Caco-2 (cell line): ENCODE results near the gene FBXL16. TPM values are rescaled to one million over a fixed set of nuclear protein-coding genes. Genes with fewer than 3 reads are reported as not detected.
"Not testable (repeated sequence)": the region's sequence is repeated elsewhere in the genome, so short reads cannot be mapped to it uniquely, and the experiment has no call there.

Source experiments
- BruUV-seq: library from RNA; stranded (reverse); fragments of 400-500 nt; replicated peaks from 2 replicates; lab custom pipeline; 2021; lab: Mats Ljungman, UMichigan
- CTCF ChIA-PET: fragments of 300-600 bp; sonication (Branson Sonifier 250); formaldehyde crosslinking; loops from one replicate; lab custom pipeline; 2022; ENCODE audit warnings: antibody characterized with exemption; lab: Charles Lee
- POLR2A ChIA-PET: fragments of 300-600 bp; sonication (Branson Sonifier 250); formaldehyde crosslinking; loops from one replicate; lab custom pipeline; 2022; ENCODE audit warnings: antibody characterized with exemption; lab: Charles Lee
- DNase-seq, 2 experiments: peaks; one replicate each; pipeline versions ENCODE4 v3.0.0 to v3.0.0-alpha.2; 2020 to 2022
- H3K27me3 ChIP-seq: replicated peaks from 2 replicates; pipeline ENCODE4 v1.6.0; 2011; ENCODE audit warnings: low read length; ENCODE audit not compliant: control insufficient read depth, insufficient read depth
- H3K36me3 ChIP-seq: 2 replicates; pipeline ENCODE4 v1.5.1; 2011; ENCODE audit warnings: low read length; ENCODE audit not compliant: control insufficient read depth, insufficient read depth
- H3K4me1 ChIP-seq: fragments of 250-450 bp; sonication (Bioruptor Pico); 2 replicates; pipeline ENCODE4 v1.5.1; 2020; ENCODE audit warnings: mild to moderate bottlenecking
- H3K4me3 ChIP-seq: 2 replicates; pipeline ENCODE4 v1.5.1; 2011; ENCODE audit warnings: low read depth, mild to moderate bottlenecking, control low read depth, low read length
- H3K9me3 ChIP-seq: fragments of 250-450 bp; sonication (Bioruptor Pico); 2 replicates; pipeline ENCODE4 v1.5.1; 2020; ENCODE audit warnings: mild to moderate bottlenecking, moderate library complexity
- H3K27ac Mint-ChIP-seq: one replicate; pipeline ENCODE4 v1.8.0; 2022; ENCODE audit warnings: mixed read lengths; ENCODE audit not compliant: unreplicated experiment
- H3K27me3 Mint-ChIP-seq: one replicate; pipeline ENCODE4 v1.8.0; 2022; ENCODE audit warnings: mixed read lengths; ENCODE audit not compliant: insufficient read depth, unreplicated experiment
- H3K36me3 Mint-ChIP-seq: one replicate; pipeline ENCODE4 v1.8.0; 2022; ENCODE audit warnings: mild to moderate bottlenecking, mixed read lengths; ENCODE audit not compliant: insufficient read depth, unreplicated experiment
- H3K4me1 Mint-ChIP-seq: one replicate; pipeline ENCODE4 v1.8.0; 2022; ENCODE audit warnings: low read depth, mixed read lengths; ENCODE audit not compliant: unreplicated experiment
- H3K4me3 Mint-ChIP-seq: one replicate; pipeline ENCODE4 v1.8.0; 2022; ENCODE audit warnings: mild to moderate bottlenecking, moderate library complexity, mixed read lengths; ENCODE audit not compliant: unreplicated experiment
- H3K9me3 Mint-ChIP-seq: one replicate; pipeline ENCODE4 v1.8.0; 2022; ENCODE audit warnings: mixed read lengths; ENCODE audit not compliant: unreplicated experiment
- CTCF ChIP-seq, 2 experiments: fragments of 200-600 bp in 1 of 2; IDR thresholded peaks; 1 replicate in 1 of 2; 2 replicates in 1 of 2; pipeline versions ENCODE4 v1.5.1 to v1.8.0; 2011 to 2022; ENCODE audit warnings: antibody characterized with exemption in 1 of 2, control low read depth in 1 of 2, inconsistent platforms in 1 of 2, low read depth in 1 of 2, low read length in 1 of 2, mild to moderate bottlenecking in 1 of 2, moderate library complexity in 1 of 2; ENCODE audit not compliant: insufficient read depth in 1 of 2, severe bottlenecking in 1 of 2, unreplicated experiment in 1 of 2
- intact Hi-C: fragments of 100-400 bp; cut with micrococcal nuclease; formaldehyde crosslinking; loops from one replicate; pipeline ENCODE4 v1.10.0; 2022; ENCODE audit not compliant: unreplicated experiment
- total RNA-seq: library from RNA; stranded (reverse); gene quantifications from 2 replicates; pipeline ENCODE4 v1.2.3, GENCODE V29; 2022

FBXL16 gene
- total RNA-seq, 1 experiment from 2014 or later: 10.5 TPM

GRCh38 chr16:745739-746138, 40.1 kb upstream of the FBXL16 start:
- DNase-seq: peak in 1 of 2 experiments; percentile 65

GRCh38 chr16:743794-744500, 38.3 kb upstream of the FBXL16 start:
- Histone ChIP-seq H3K4me3 (no peak overlapping the region), H3K4me1 (no peaks in the 10 kb centered on the region), H3K9me3 (no peaks in the 10 kb centered on the region), H3K27me3 (no peaks in the 10 kb centered on the region), H3K36me3 (no peaks in the 10 kb centered on the region)
- BruUV-seq: no TSS peak
- ChIA-PET POLR2A (interaction anchor here (0.7 kb wide), 1 partner anchor 62 kb away, joined by 5 read pairs; no protein-coding TSS in a partner anchor), CTCF (interaction anchor here (0.7 kb wide), 2 partner anchors 16 to 43 kb away, joined by 5 to 6 read pairs; no protein-coding TSS in a partner anchor)
- no peak for DNase-seq
- H3K36me3 Mint-ChIP-seq: peaks cover 7% of the 10 kb centered on the region
- H3K9me3 Mint-ChIP-seq: no peaks in the 10 kb centered on the region
- H3K27ac Mint-ChIP-seq: no peak overlapping the region
- H3K27me3 Mint-ChIP-seq: no peaks in the 10 kb centered on the region
- no peak overlapping the region for H3K4me3 Mint-ChIP-seq
- intact Hi-C loops: loop anchor here (5.0 kb wide), 1 partner anchor 43 kb away; the partner anchor contains the start of genes CHTF18 and RPUSD1
- no peaks in the 10 kb centered on the region for H3K4me1 Mint-ChIP-seq
- TF ChIP-seq CTCF (IDR thresholded peaks at IDR 0.05; ENCODE audit: insufficient read depth in 1 of 2, low read depth in 1 of 2, low read length in 1 of 2, severe bottlenecking in 1 of 2, unreplicated experiment in 1 of 2): peak; percentile 25 to 37

More at GRCh38 chr16:745739-746138, 40.1 kb upstream of the FBXL16 start:
- intact Hi-C loops: no loop called here
- no peaks in the 10 kb centered on the region for H3K9me3 ChIP-seq
- no peaks in the 10 kb centered on the region for H3K4me1 Mint-ChIP-seq
- H3K36me3 ChIP-seq: no peaks in the 10 kb centered on the region
- no peaks in the 10 kb centered on the region for H3K4me1 ChIP-seq
- POLR2A ChIA-PET: no interaction called here
- no peaks in the 10 kb centered on the region for H3K27me3 ChIP-seq
- TF ChIP-seq CTCF (IDR thresholded peaks at IDR 0.05; ENCODE audit: insufficient read depth in 1 of 2, low read depth in 1 of 2, low read length in 1 of 2, severe bottlenecking in 1 of 2, unreplicated experiment in 1 of 2): peak; percentile 46 to 80
- no peaks in the 10 kb centered on the region for H3K36me3 Mint-ChIP-seq
- H3K27me3 Mint-ChIP-seq: no peaks in the 10 kb centered on the region
- H3K9me3 Mint-ChIP-seq: no peaks in the 10 kb centered on the region
- no peak overlapping the region for H3K4me3 ChIP-seq
- no peak overlapping the region for H3K27ac Mint-ChIP-seq
- BruUV-seq: no TSS peak
- no peak overlapping the region for H3K4me3 Mint-ChIP-seq
- CTCF ChIA-PET: interaction anchor here (0.7 kb wide), 1 partner anchor 51 kb away, joined by 4 read pairs; no protein-coding TSS in a partner anchor

GRCh38 chr16:742894-743293, 37.3 kb upstream of the FBXL16 start:
- H3K4me3 Mint-ChIP-seq, DNase-seq, H3K9me3 Mint-ChIP-seq, H3K4me1 ChIP-seq, H3K36me3 ChIP-seq, H3K4me3 ChIP-seq, CTCF ChIA-PET, H3K27me3 Mint-ChIP-seq, H3K4me1 Mint-ChIP-seq, H3K27ac Mint-ChIP-seq, H3K9me3 ChIP-seq, BruUV-seq, H3K27me3 ChIP-seq, POLR2A ChIA-PET: not testable (repeated sequence)
- intact Hi-C loops: loop anchor here (5.0 kb wide), 1 partner anchor 44 kb away; the partner anchor contains the start of genes CHTF18 and RPUSD1
- peaks cover 11% of the 10 kb centered on the region for H3K36me3 Mint-ChIP-seq
